Fibroblast of lung (primary cell): ENCODE data around the gene AMMECR1. TPM values are rescaled to one million over a fixed set of nuclear protein-coding genes. Genes with fewer than 3 reads are reported as not detected.

ENCODE experiments used
- DNase-seq, 2 donors: peaks; one replicate each; pipeline versions ENCODE4 v3.0.0 to v3.0.0-alpha.2; 2010; ENCODE audit warnings: low read depth in 2 of 2
- H2AFZ ChIP-seq: 2 replicates; pipeline ENCODE4 v1.5.1; 2012; ENCODE audit warnings: low read length, control low read depth, inconsistent platforms
- H3K27ac ChIP-seq: 2 replicates; pipeline ENCODE4 v1.5.1; 2011; ENCODE audit warnings: low read length, control low read depth; ENCODE audit not compliant: insufficient read depth
- H3K27me3 ChIP-seq: 2 replicates; pipeline ENCODE4 v1.5.1; 2011; ENCODE audit warnings: mild to moderate bottlenecking, low read length; ENCODE audit not compliant: control insufficient read depth, insufficient read depth
- H3K36me3 ChIP-seq: 2 replicates; pipeline ENCODE4 v1.5.1; 2011; ENCODE audit warnings: low read length; ENCODE audit not compliant: control insufficient read depth, insufficient read depth
- H3K4me1 ChIP-seq: 2 replicates; pipeline ENCODE4 v1.5.1; 2011; ENCODE audit warnings: low read length; ENCODE audit not compliant: control insufficient read depth, insufficient read depth; ENCODE audit errors: extremely low read depth
- H3K4me2 ChIP-seq: 2 replicates; pipeline ENCODE4 v1.5.1; 2011; ENCODE audit warnings: low read length, control low read depth; ENCODE audit not compliant: insufficient read depth; ENCODE audit errors: extremely low read depth
- H3K4me3 ChIP-seq, 4 experiments: fragments of 200-600 bp in 1 of 4; sonication (generic) in 1 of 4; replicated peaks in 1 of 4; 2 replicates each; pipeline ENCODE4 v1.5.1; 2011 to 2016; ENCODE audit warnings: low read length in 4 of 4, low read depth in 3 of 4, mild to moderate bottlenecking in 3 of 4, control low read depth in 2 of 4, inconsistent platforms in 1 of 4, mixed read lengths in 1 of 4; ENCODE audit not compliant: insufficient read depth in 1 of 4; ENCODE audit errors: control extremely low read depth in 1 of 4
- H3K79me2 ChIP-seq: 2 replicates; pipeline ENCODE4 v1.5.1; 2012; ENCODE audit warnings: mild to moderate bottlenecking, low read length, inconsistent platforms; ENCODE audit not compliant: control insufficient read depth, insufficient read depth
- H3K9ac ChIP-seq: 2 replicates; pipeline ENCODE4 v1.5.1; 2011; ENCODE audit warnings: mild to moderate bottlenecking, low read length, control low read depth; ENCODE audit not compliant: insufficient read depth
- H3K9me3 ChIP-seq: 2 replicates; pipeline ENCODE4 v1.5.1; 2012; ENCODE audit warnings: low read depth, low read length; ENCODE audit not compliant: control insufficient read depth, insufficient read depth
- H4K20me1 ChIP-seq: 2 replicates; pipeline ENCODE4 v1.5.1; 2011; ENCODE audit warnings: low read length; ENCODE audit not compliant: control insufficient read depth, insufficient read depth; ENCODE audit errors: extremely low read depth
- EZH2 ChIP-seq: IDR thresholded peaks from 2 replicates; pipeline ENCODE4 v1.5.1; 2012; ENCODE audit warnings: low read length, control low read depth, mild to moderate bottlenecking; ENCODE audit errors: missing control alignments
- polyA plus RNA-seq, 2 donors: library from polyadenylated mRNA; depleted of rRNA in 1 of 2; stranded (reverse) in 1 of 2; unstranded in 1 of 2; fragments of >200 nt; gene quantifications; 2 replicates each; pipeline ENCODE4 v1.2.1, GENCODE V29; 2011 to 2012; ENCODE audit warnings: missing spikeins in 1 of 2
- total RNA-seq: library from RNA; depleted of rRNA; stranded (reverse); fragments of >200 nt; gene quantifications from 2 replicates; pipeline ENCODE4 v1.2.1, GENCODE V29; 2014
- TF ChIP-seq, protein P1 (sequence below), 2 donors: IDR thresholded peaks in 1 of 2; conservative IDR thresholded peaks in 1 of 2; 1 replicate in 1 of 2; 2 replicates in 1 of 2; pipeline ENCODE4 v1.5.1; 2011 to 2012; ENCODE audit warnings: low read length in 2 of 2, control low read depth in 1 of 2, inconsistent platforms in 1 of 2, low read depth in 1 of 2, mild to moderate bottlenecking in 1 of 2

The AMMECR1 gene
- total and polyA plus RNA-seq, 2 donors (not counting 1 experiment from before 2014, with no cell fraction given): 7.6 to 9.2 TPM

DNA sequence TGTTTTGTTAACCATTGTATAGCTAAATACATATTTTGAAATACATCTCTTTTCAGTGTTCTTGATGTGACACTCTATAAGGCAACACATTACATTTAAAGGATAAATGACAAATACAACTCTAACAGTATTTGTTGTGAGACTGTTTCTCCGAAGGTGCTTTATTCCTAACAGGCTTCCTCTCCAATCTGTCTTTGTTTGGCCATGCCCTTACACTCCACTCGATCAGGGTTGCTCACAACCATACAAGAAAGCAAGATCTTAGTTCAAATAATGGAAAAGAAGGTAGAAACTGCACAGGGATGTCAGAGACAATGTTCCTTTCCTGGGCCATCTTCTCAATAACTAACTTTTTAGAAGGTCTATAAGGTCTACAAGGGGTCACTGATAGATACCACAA, 36.5 kb downstream of the AMMECR1 start:
- H3K27ac ChIP-seq: peak overlapping the region; percentile 64
- H3K36me3 ChIP-seq: no peaks in the 10 kb centered on the region
- no peak overlapping the region for H3K9ac ChIP-seq
- H4K20me1 ChIP-seq: peaks cover 2% of the 10 kb centered on the region
- H3K79me2 ChIP-seq: peaks cover 42% of the 10 kb centered on the region
- H2AFZ ChIP-seq: no peak overlapping the region
- DNase-seq: no peak
- no peak overlapping the region for H3K4me3 ChIP-seq
- H3K4me1 ChIP-seq: peaks cover 15% of the 10 kb centered on the region
- TF ChIP-seq EZH2: no peak
- TF ChIP-seq, protein P1, sequence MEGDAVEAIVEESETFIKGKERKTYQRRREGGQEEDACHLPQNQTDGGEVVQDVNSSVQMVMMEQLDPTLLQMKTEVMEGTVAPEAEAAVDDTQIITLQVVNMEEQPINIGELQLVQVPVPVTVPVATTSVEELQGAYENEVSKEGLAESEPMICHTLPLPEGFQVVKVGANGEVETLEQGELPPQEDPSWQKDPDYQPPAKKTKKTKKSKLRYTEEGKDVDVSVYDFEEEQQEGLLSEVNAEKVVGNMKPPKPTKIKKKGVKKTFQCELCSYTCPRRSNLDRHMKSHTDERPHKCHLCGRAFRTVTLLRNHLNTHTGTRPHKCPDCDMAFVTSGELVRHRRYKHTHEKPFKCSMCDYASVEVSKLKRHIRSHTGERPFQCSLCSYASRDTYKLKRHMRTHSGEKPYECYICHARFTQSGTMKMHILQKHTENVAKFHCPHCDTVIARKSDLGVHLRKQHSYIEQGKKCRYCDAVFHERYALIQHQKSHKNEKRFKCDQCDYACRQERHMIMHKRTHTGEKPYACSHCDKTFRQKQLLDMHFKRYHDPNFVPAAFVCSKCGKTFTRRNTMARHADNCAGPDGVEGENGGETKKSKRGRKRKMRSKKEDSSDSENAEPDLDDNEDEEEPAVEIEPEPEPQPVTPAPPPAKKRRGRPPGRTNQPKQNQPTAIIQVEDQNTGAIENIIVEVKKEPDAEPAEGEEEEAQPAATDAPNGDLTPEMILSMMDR (conservative IDR thresholded peaks at IDR 0.05 in 1 of 2, IDR thresholded peaks at IDR 0.05 in 1 of 2; ENCODE audit: low read depth in 1 of 2, low read length in 2 of 2): no peak
- no peaks in the 10 kb centered on the region for H3K9me3 ChIP-seq
- H3K4me2 ChIP-seq: peak overlapping the region; percentile 59
- H3K27me3 ChIP-seq: no peaks in the 10 kb centered on the region

GRCh38 chrX:110280954-110281353, 36.9 kb downstream of the AMMECR1 start:
- Histone ChIP-seq H3K36me3 (no peaks in the 10 kb centered on the region), H3K27ac (peak overlapping the region; percentile 64), H3K4me3 (no peak overlapping the region), H3K9me3 (no peaks in the 10 kb centered on the region), H4K20me1 (peaks cover 2% of the 10 kb centered on the region), H2AFZ (no peak overlapping the region), H3K79me2 (peaks cover 42% of the 10 kb centered on the region), H3K9ac (no peak overlapping the region), H3K27me3 (no peaks in the 10 kb centered on the region), H3K4me1 (peaks cover 13% of the 10 kb centered on the region), H3K4me2 (peak overlapping the region; percentile 59)
- no peak for TF ChIP-seq EZH2
- TF ChIP-seq, protein P1 (conservative IDR thresholded peaks at IDR 0.05 in 1 of 2, IDR thresholded peaks at IDR 0.05 in 1 of 2; ENCODE audit: low read depth in 1 of 2, low read length in 2 of 2): no peak
- peak; percentile 65 to 71 for DNase-seq

DNA sequence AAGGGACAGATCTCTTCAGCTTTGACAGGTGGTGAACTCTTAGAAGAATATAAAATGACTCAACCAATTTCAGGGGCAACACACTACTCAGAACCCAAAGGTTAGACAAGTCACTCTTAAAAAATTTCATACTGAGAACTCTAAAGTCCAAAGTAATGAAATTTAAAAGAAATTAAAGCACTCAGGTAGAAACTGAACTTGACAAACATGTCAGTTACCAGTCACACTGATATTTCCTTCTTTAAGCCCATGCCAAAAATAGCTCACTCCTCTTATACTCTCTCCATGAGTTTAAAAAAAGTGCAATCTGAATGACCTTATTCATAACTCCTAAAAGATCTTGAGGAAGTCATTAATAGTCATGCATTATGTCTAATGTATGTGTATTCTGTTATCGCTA, 40.3 kb downstream of the AMMECR1 start:
- H2AFZ ChIP-seq: no peak overlapping the region
- no peak overlapping the region for H3K27ac ChIP-seq
- H3K4me3 ChIP-seq: no peak overlapping the region
- H3K79me2 ChIP-seq: peaks cover 28% of the 10 kb centered on the region
- H3K9me3 ChIP-seq: no peaks in the 10 kb centered on the region
- no peak overlapping the region for H3K9ac ChIP-seq
- peaks cover 2% of the 10 kb centered on the region for H3K4me1 ChIP-seq
- H3K36me3 ChIP-seq: no peaks in the 10 kb centered on the region
- DNase-seq: no peak
- no peak for TF ChIP-seq EZH2
- TF ChIP-seq, protein P1 (conservative IDR thresholded peaks at IDR 0.05 in 1 of 2, IDR thresholded peaks at IDR 0.05 in 1 of 2; ENCODE audit: low read depth in 1 of 2, low read length in 2 of 2): no peak
- H3K27me3 ChIP-seq: no peaks in the 10 kb centered on the region
- peaks cover 2% of the 10 kb centered on the region for H4K20me1 ChIP-seq
- H3K4me2 ChIP-seq: no peak overlapping the region
